Activated CD4-positive, alpha-beta T cell treated with anti-CD3 and anti-CD28 coated beads for 36 hours (primary cell): ENCODE data around the gene ASCC3. TPM values are rescaled to one million over a fixed set of nuclear protein-coding genes. Genes with fewer than 3 reads are reported as not detected.

ENCODE experiments used
- ATAC-seq: fragments of 200-7000 bp; cut with Tn5 transposase; one replicate; pipeline ENCODE4 v1.10.0; 2021; ENCODE audit warnings: mild to moderate bottlenecking, moderate library complexity
- CTCF ChIA-PET: fragments of 350-600 bp; sonication (Branson Sonifier 250); formaldehyde crosslinking; loops from one replicate; lab custom pipeline; 2021; ENCODE audit warnings: antibody characterized with exemption; lab: Charles Lee
- POLR2A ChIA-PET: fragments of 350-600 bp; sonication (Branson Sonifier 250); formaldehyde crosslinking; loops from one replicate; lab custom pipeline; 2021; ENCODE audit warnings: antibody characterized with exemption, inconsistent platforms; lab: Charles Lee
- DNase-seq: peaks from one replicate; pipeline ENCODE4 v3.0.0-alpha.2; 2020
- H3K27ac Mint-ChIP-seq: one replicate; pipeline ENCODE4 v1.8.0; 2021; ENCODE audit warnings: mixed read lengths
- H3K27me3 Mint-ChIP-seq: one replicate; pipeline ENCODE4 v1.8.0; 2021; ENCODE audit warnings: mixed read lengths
- H3K36me3 Mint-ChIP-seq: one replicate; pipeline ENCODE4 v1.8.0; 2021; ENCODE audit warnings: low read depth, mixed read lengths
- H3K4me1 Mint-ChIP-seq: one replicate; pipeline ENCODE4 v1.8.0; 2021; ENCODE audit warnings: mixed read lengths
- H3K4me3 Mint-ChIP-seq: one replicate; pipeline ENCODE4 v1.8.0; 2021; ENCODE audit warnings: mild to moderate bottlenecking, moderate library complexity, mixed read lengths
- H3K9me3 Mint-ChIP-seq: one replicate; pipeline ENCODE4 v1.8.0; 2021; ENCODE audit warnings: low read depth, mixed read lengths
- intact Hi-C, 2 experiments: fragments of 100-400 bp; cut with DNase I in 1 of 2; cut with micrococcal nuclease in 1 of 2; formaldehyde crosslinking; loops; one replicate each; pipeline versions ENCODE4 v1.14.2 to v1.15.1; 2022 to 2024; cut with DNase I, micrococcal nuclease
- total RNA-seq, 2 experiments: library from RNA; stranded (reverse); gene quantifications; one replicate each; pipeline ENCODE4 v1.2.3, GENCODE V29; 2021

Gene ASCC3
- total RNA-seq, 2 experiments from 2014 or later = 50.3 to 53.4 TPM

- Mint-ChIP-seq H3K27ac (no peak overlapping the region), H3K4me1 (no peaks in the 10 kb centered on the region), H3K9me3 (peaks cover 2% of the 10 kb centered on the region), H3K4me3 (no peak overlapping the region), H3K36me3 (peaks cover 24% of the 10 kb centered on the region), H3K27me3 (no peaks in the 10 kb centered on the region)
- DNase-seq (no peak), ATAC-seq (no peak)
- intact Hi-C loops = no loop called here
- ChIA-PET CTCF (no interaction called here), POLR2A (no interaction called here)
Measured at GRCh38 chr6:100565439-100566104, 315.6 kb downstream of the ASCC3 start.

DNA sequence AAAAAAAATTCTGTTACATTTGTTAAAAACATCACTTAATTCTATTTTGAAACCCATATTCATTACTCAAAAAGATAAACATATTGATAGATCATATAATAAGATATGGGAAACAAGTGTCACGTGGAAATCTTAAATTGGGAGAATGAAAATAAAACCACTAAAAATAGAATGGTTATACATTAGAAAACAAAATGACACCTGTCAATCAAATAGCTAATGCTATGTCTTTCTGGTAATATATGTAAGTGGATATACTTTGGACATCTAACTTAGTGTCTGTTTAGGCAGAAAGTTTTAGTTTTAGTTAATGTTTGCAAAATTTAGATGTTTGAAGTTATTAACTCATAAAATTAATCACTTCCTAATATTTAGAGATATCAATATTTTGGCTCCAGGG, 321.3 kb downstream of the ASCC3 start:
- DNase-seq (no peak), ATAC-seq (no peak)
- Mint-ChIP-seq H3K9me3 (no peaks in the 10 kb centered on the region), H3K4me1 (no peaks in the 10 kb centered on the region), H3K27ac (no peak overlapping the region), H3K4me3 (no peak overlapping the region), H3K27me3 (no peaks in the 10 kb centered on the region), H3K36me3 (peaks cover 12% of the 10 kb centered on the region)
- ChIA-PET POLR2A (no interaction called here), CTCF (no interaction called here)
- intact Hi-C loops = no loop called here

DNA sequence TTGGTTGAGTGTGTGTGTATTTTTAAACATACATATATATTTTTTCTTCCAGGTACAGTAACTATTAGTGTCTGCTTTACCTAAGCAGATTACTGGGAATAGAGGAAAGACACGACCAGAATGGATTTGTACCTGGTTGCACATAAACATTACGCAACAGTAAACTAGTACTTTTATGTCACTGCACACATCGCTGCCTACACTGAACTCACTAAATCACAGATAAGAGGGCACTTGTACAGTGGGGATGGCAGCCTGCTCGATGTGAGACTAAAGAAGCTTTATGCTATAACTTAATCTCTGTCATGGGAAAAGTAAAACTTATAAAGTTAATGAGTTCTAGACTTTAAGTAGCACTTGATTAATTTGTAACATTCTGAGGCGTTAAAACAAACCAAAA, 326.9 kb downstream of the ASCC3 start:
- Mint-ChIP-seq H3K9me3 (no peaks in the 10 kb centered on the region), H3K4me1 (no peaks in the 10 kb centered on the region), H3K27ac (no peak overlapping the region), H3K27me3 (no peaks in the 10 kb centered on the region), H3K36me3 (peaks cover 10% of the 10 kb centered on the region), H3K4me3 (no peak overlapping the region)
- ChIA-PET CTCF (no interaction called here), POLR2A (no interaction called here)
- no peak for DNase-seq
- no peak for ATAC-seq
- intact Hi-C loops = no loop called here

- peaks cover 10% of the 10 kb centered on the region for H3K36me3 Mint-ChIP-seq
- H3K9me3 Mint-ChIP-seq = no peaks in the 10 kb centered on the region
- ChIA-PET CTCF (interaction anchor here (0.8 kb wide), 1 partner anchor 14 kb away, joined by 3 read pairs; no protein-coding TSS in a partner anchor), POLR2A (no interaction called here)
- H3K4me1 Mint-ChIP-seq = no peaks in the 10 kb centered on the region
- H3K27me3 Mint-ChIP-seq = no peaks in the 10 kb centered on the region
- H3K4me3 Mint-ChIP-seq = no peak overlapping the region
- no peak for ATAC-seq
- no peak for DNase-seq
- H3K27ac Mint-ChIP-seq = no peak overlapping the region
- intact Hi-C loops = no loop called here
Measured at GRCh38 chr6:100553243-100553642, 327.9 kb downstream of the ASCC3 start.

GRCh38 chr6:100549406-100550167, 331.5 kb downstream of the ASCC3 start:
- no peaks in the 10 kb centered on the region for H3K9me3 Mint-ChIP-seq
- H3K36me3 Mint-ChIP-seq = peaks cover 16% of the 10 kb centered on the region
- ATAC-seq (no peak), DNase-seq (no peak)
- intact Hi-C loops = no loop called here
- CTCF ChIA-PET = interaction anchor here (0.7 kb wide), 1 partner anchor 1825 kb away, joined by 3 read pairs; no protein-coding TSS in a partner anchor
- POLR2A ChIA-PET = no interaction called here
- H3K4me1 Mint-ChIP-seq = no peaks in the 10 kb centered on the region
- no peaks in the 10 kb centered on the region for H3K27me3 Mint-ChIP-seq
- no peak overlapping the region for H3K27ac Mint-ChIP-seq
- no peak overlapping the region for H3K4me3 Mint-ChIP-seq

- POLR2A ChIA-PET = no interaction called here
- peaks cover 48% of the 10 kb centered on the region for H3K36me3 Mint-ChIP-seq
Measured at GRCh38 chr6:100538086-100538485, 343.0 kb downstream of the ASCC3 start.

DNA sequence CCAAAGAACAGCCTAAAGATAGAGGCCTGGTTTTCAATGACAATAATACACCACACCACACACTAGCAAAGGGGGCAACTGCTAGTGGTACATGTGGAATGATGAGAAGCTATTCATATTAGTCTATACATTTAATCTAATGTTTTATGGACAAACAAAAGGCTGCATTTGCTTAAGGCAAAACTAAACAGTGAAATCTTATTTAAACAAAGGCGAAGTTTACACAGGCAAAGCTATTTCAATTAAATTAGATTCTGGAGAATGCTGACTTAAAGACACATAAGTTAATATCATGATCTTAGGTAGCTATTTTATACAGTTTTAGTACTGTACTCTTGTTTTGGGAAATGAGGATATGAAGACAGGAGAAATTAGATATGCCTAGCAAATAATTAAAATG, 362.5 kb downstream of the ASCC3 start:
- ChIA-PET CTCF (no interaction called here), POLR2A (no interaction called here)
- H3K9me3 Mint-ChIP-seq = no peaks in the 10 kb centered on the region
- ATAC-seq (no peak), DNase-seq (no peak)
- H3K27ac Mint-ChIP-seq = no peak overlapping the region
- peaks cover 10% of the 10 kb centered on the region for H3K36me3 Mint-ChIP-seq
- no peak overlapping the region for H3K4me3 Mint-ChIP-seq
- no peaks in the 10 kb centered on the region for H3K27me3 Mint-ChIP-seq
- intact Hi-C loops = no loop called here
- H3K4me1 Mint-ChIP-seq = no peaks in the 10 kb centered on the region

More at GRCh38 chr6:100538086-100538485, 343.0 kb downstream of the ASCC3 start:
- CTCF ChIA-PET = interaction anchor here (0.6 kb wide), 1 partner anchor 275 kb away, joined by 3 read pairs; no protein-coding TSS in a partner anchor
- ATAC-seq (no peak), DNase-seq (no peak)
- no peaks in the 10 kb centered on the region for H3K4me1 Mint-ChIP-seq
- H3K27me3 Mint-ChIP-seq = no peaks in the 10 kb centered on the region
- H3K4me3 Mint-ChIP-seq = no peak overlapping the region
- no peak overlapping the region for H3K27ac Mint-ChIP-seq
- peaks cover 2% of the 10 kb centered on the region for H3K9me3 Mint-ChIP-seq
- intact Hi-C loops = no loop called here

DNA sequence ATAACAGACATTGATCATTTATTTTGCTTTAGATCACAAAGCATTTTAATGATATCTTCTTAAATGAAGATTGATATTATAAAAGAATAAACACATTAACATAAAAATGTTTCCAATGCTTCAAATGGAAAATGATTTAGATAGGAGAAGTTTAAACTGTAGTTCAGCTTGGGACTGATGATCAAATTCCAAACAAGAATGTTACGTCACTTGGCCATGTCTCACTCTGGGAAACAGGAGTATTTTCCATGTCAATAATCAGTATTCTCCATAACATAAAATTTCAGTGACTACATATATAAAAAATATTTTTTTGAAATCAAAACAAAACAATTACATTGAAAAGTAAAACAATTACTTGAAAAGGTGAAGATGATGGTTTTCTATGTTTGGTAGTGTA, 363.5 kb downstream of the ASCC3 start:
- H3K9me3 Mint-ChIP-seq = no peaks in the 10 kb centered on the region
- no peaks in the 10 kb centered on the region for H3K27me3 Mint-ChIP-seq
- DNase-seq = no peak
- H3K27ac Mint-ChIP-seq = no peak overlapping the region
- no peak overlapping the region for H3K4me3 Mint-ChIP-seq
- POLR2A ChIA-PET = no interaction called here
- ATAC-seq = no peak
- CTCF ChIA-PET = no interaction called here
- no peaks in the 10 kb centered on the region for H3K4me1 Mint-ChIP-seq
- peaks cover 16% of the 10 kb centered on the region for H3K36me3 Mint-ChIP-seq
- intact Hi-C loops = no loop called here

- ChIA-PET CTCF (no interaction called here), POLR2A (no interaction called here)
- ATAC-seq = no peak
Measured at GRCh38 chr6:100517106-100517505, 364.0 kb downstream of the ASCC3 start.

DNA sequence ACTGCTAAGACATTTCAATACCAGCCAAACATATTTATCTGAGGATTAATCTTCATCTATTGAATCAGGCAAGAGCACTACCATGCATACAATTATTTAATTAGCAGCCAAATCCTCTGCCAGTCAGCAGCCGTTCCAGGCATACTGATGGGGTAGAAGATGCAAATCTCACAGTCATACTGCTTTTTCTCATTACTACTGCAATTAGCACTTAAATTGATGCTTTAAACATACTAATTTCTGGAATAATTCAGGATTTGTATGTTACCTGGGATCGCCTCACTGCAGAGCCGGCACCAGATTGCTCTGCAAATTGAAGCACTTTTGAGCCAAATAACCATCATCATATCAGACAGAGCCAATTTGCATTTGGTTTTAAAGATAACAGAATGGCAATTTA, 366.5 kb downstream of the ASCC3 start:
- ChIA-PET CTCF (no interaction called here), POLR2A (no interaction called here)
- H3K27me3 Mint-ChIP-seq = no peaks in the 10 kb centered on the region
- H3K4me3 Mint-ChIP-seq = no peak overlapping the region
- H3K27ac Mint-ChIP-seq = no peak overlapping the region
- intact Hi-C loops = no loop called here
- no peaks in the 10 kb centered on the region for H3K9me3 Mint-ChIP-seq
- no peaks in the 10 kb centered on the region for H3K4me1 Mint-ChIP-seq
- H3K36me3 Mint-ChIP-seq = peaks cover 43% of the 10 kb centered on the region
- ATAC-seq = no peak
- no peak for DNase-seq

More at GRCh38 chr6:100517106-100517505, 364.0 kb downstream of the ASCC3 start:
- intact Hi-C loops = no loop called here
- Mint-ChIP-seq H3K36me3 (peaks cover 22% of the 10 kb centered on the region), H3K27ac (no peak overlapping the region), H3K4me3 (no peak overlapping the region), H3K4me1 (no peaks in the 10 kb centered on the region), H3K27me3 (no peaks in the 10 kb centered on the region), H3K9me3 (no peaks in the 10 kb centered on the region)
- no peak for DNase-seq

GRCh38 chr6:100512203-100512862, 368.8 kb downstream of the ASCC3 start:
- Mint-ChIP-seq H3K4me3 (no peak overlapping the region), H3K4me1 (no peaks in the 10 kb centered on the region), H3K36me3 (peaks cover 45% of the 10 kb centered on the region), H3K27ac (no peak overlapping the region), H3K27me3 (no peaks in the 10 kb centered on the region), H3K9me3 (no peaks in the 10 kb centered on the region)
- ChIA-PET POLR2A (no interaction called here), CTCF (no interaction called here)
- DNase-seq = no peak
- ATAC-seq = no peak
- intact Hi-C loops = no loop called here
